Endothelial cell of umbilical vein (primary cell): Measurements from ENCODE around the gene SOX8. TPM values are rescaled to one million over a fixed set of nuclear protein-coding genes. Genes with fewer than 3 reads are reported as not detected.

ENCODE experiments used
- BruUV-seq: library from RNA; stranded (reverse); fragments of 400-500 nt; replicated peaks from 2 replicates; lab custom pipeline; 2021; lab: Mats Ljungman, UMichigan
- CTCF ChIA-PET: fragments of 300-600, 350-600 bp; sonication (Branson Sonifier 250); formaldehyde crosslinking; loops from one replicate; lab custom pipeline; 2021; ENCODE audit warnings: antibody characterized with exemption, inconsistent platforms; lab: Charles Lee
- POLR2A ChIA-PET: fragments of 300-600, 350-600 bp; sonication (Branson Sonifier 250); formaldehyde crosslinking; loops from one replicate; lab custom pipeline; 2021; ENCODE audit warnings: antibody characterized with exemption, inconsistent platforms; lab: Charles Lee
- DNase-seq: peaks from one replicate; pipeline ENCODE4 v3.0.0-alpha.2; 2011; ENCODE audit warnings: low read depth, low spot score
- FAIRE-seq: peaks from 2 replicates; lab custom pipeline; 2011; peaks lifted over from hg19 to GRCh38; lab: Jason Lieb, UNC
- H2AFZ ChIP-seq: 2 replicates; pipeline ENCODE4 v1.6.0; 2012; ENCODE audit warnings: low read depth, low read length, control low read depth, inconsistent platforms
- H3K27ac ChIP-seq: 2 replicates; pipeline ENCODE4 v1.5.1; 2011; ENCODE audit warnings: low read depth, mild to moderate bottlenecking, control low read depth, low read length, moderate library complexity; ENCODE audit not compliant: insufficient read depth
- H3K27me3 ChIP-seq, 2 experiments: 2 replicates each; pipeline versions ENCODE4 v1.6.0 to v1.6.1; 2011; ENCODE audit warnings: low read length in 2 of 2, mixed read lengths in 1 of 2; ENCODE audit not compliant: control insufficient read depth in 2 of 2, insufficient read depth in 2 of 2
- H3K36me3 ChIP-seq, 2 experiments: 2 replicates in 1 of 2; 3 replicates in 1 of 2; pipeline ENCODE4 v1.5.1; 2011; ENCODE audit warnings: low read length in 2 of 2, mild to moderate bottlenecking in 1 of 2, moderate library complexity in 1 of 2; ENCODE audit not compliant: control insufficient read depth in 2 of 2, insufficient read depth in 2 of 2; ENCODE audit errors: extremely low read depth in 1 of 2
- H3K4me1 ChIP-seq: 3 replicates; pipeline ENCODE4 v1.5.1; 2011; ENCODE audit warnings: mild to moderate bottlenecking, low read length; ENCODE audit not compliant: control insufficient read depth, insufficient read depth; ENCODE audit errors: extremely low read depth
- H3K4me2 ChIP-seq: 2 replicates; pipeline ENCODE4 v1.6.1; 2011; ENCODE audit warnings: low read length, control low read depth, mixed read lengths; ENCODE audit not compliant: insufficient read depth
- H3K4me3 ChIP-seq, 3 experiments: fragments of 200-600 bp in 1 of 3; sonication (generic), shearing (Covaris generic) in 1 of 3; replicated peaks in 1 of 3; 2 replicates each; pipeline ENCODE4 v1.5.1; 2011 to 2016; ENCODE audit warnings: control low read depth in 3 of 3, low read length in 3 of 3, mild to moderate bottlenecking in 2 of 3, inconsistent platforms in 1 of 3, low read depth in 1 of 3, moderate library complexity in 1 of 3; ENCODE audit not compliant: insufficient read depth in 1 of 3
- H3K79me2 ChIP-seq: 2 replicates; pipeline ENCODE4 v1.6.0; 2012; ENCODE audit warnings: low read length, inconsistent platforms; ENCODE audit not compliant: control insufficient read depth, insufficient read depth
- H3K9ac ChIP-seq: replicated peaks from 2 replicates; pipeline ENCODE3; 2011; ENCODE audit warnings: low read length, control low read depth; ENCODE audit not compliant: insufficient read depth; ENCODE audit errors: extremely low read depth
- H3K9me1 ChIP-seq: replicated peaks from 3 replicates; pipeline ENCODE4 v1.6.0; 2011; ENCODE audit warnings: mild to moderate bottlenecking, low read length; ENCODE audit not compliant: control insufficient read depth, insufficient read depth; ENCODE audit errors: extremely low read depth
- H3K9me3 ChIP-seq: replicated peaks from 2 replicates; pipeline ENCODE4 v1.5.1; 2012; ENCODE audit warnings: low read length, inconsistent platforms; ENCODE audit not compliant: control insufficient read depth, insufficient read depth
- H4K20me1 ChIP-seq: replicated peaks from 2 replicates; pipeline ENCODE3; 2011; ENCODE audit warnings: mild to moderate bottlenecking, low read length; ENCODE audit not compliant: control insufficient read depth, insufficient read depth; ENCODE audit errors: extremely low read depth
- GATA2 ChIP-seq: IDR thresholded peaks from 2 replicates; pipeline ENCODE4 v1.7.0; 2011; ENCODE audit warnings: low read depth, mild to moderate bottlenecking, moderate library complexity, mixed read lengths, low read length; ENCODE audit not compliant: insufficient read length, insufficient read depth
- MAX ChIP-seq: IDR thresholded peaks from 2 replicates; pipeline ENCODE4 v1.6.1; 2011; ENCODE audit not compliant: insufficient read depth, insufficient read length
- MYC ChIP-seq: IDR thresholded peaks from one replicate; pipeline ENCODE4 v1.6.1; 2011; ENCODE audit warnings: mild to moderate bottlenecking, low read depth, low read length
- POLR2A ChIP-seq: IDR thresholded peaks from 2 replicates; pipeline ENCODE4 v1.6.1; 2012; ENCODE audit warnings: low read depth, mild to moderate bottlenecking, control low read depth, low read length
- POLR2AphosphoS5 ChIP-seq: IDR thresholded peaks from 2 replicates; pipeline ENCODE4 v1.6.1; 2012; ENCODE audit warnings: low read depth, mild to moderate bottlenecking, control low read depth, low read length, moderate library complexity; ENCODE audit not compliant: insufficient read depth
- dilution Hi-C: fragments of 300-500 bp; cut with MboI; formaldehyde crosslinking; loops from one replicate; pipeline ENCODE4 v1.15.0; 2019; ENCODE audit warnings: low sequenced_read_pairs; ENCODE audit not compliant: extremely low pct_ligation_motif_present
- intact Hi-C: fragments of 100-400 bp; cut with micrococcal nuclease; formaldehyde crosslinking; loops from one replicate; pipeline ENCODE4 v1.10.0; 2022
- polyA plus RNA-seq, 4 experiments: library from polyadenylated mRNA; depleted of rRNA in 3 of 4; stranded (reverse) in 3 of 4; unstranded in 1 of 4; fragments of >200 nt; gene quantifications; 2 replicates each; pipeline versions ENCODE4 v1.2.1 to v1.2.3, GENCODE V29; 2011 to 2012; ENCODE audit warnings: missing spikeins in 1 of 4
- total RNA-seq: library from RNA; stranded (reverse); gene quantifications from 2 replicates; pipeline ENCODE4 v1.2.3, GENCODE V29; 2021

Gene SOX8
- total and polyA plus RNA-seq, 2 donors (not counting 3 experiments of a cell fraction or from before 2014, with no cell fraction given): 0.52 to 0.53 TPM

GRCh38 chr16:1010251-1010650, 28.7 kb downstream of the SOX8 start:
- no TSS peak for BruUV-seq

GRCh38 chr16:1010815-1011214, 29.2 kb downstream of the SOX8 start:
- Histone ChIP-seq H2AFZ (no peak overlapping the region), H3K79me2 (no peaks in the 10 kb centered on the region), H3K9ac (no peak overlapping the region), H3K4me3 (no peak overlapping the region), H3K4me2 (no peak overlapping the region), H3K27me3 (no peaks in the 10 kb centered on the region), H3K4me1 (no peaks in the 10 kb centered on the region), H3K27ac (no peak overlapping the region), H3K9me1 (no peaks in the 10 kb centered on the region), H4K20me1 (no peaks in the 10 kb centered on the region), H3K9me3 (no peaks in the 10 kb centered on the region), H3K36me3 (no peaks in the 10 kb centered on the region)
- FAIRE-seq (no peak), DNase-seq (no peak)
- POLR2A ChIA-PET: no interaction called here
- CTCF ChIA-PET: no interaction called here
- intact Hi-C loops (no loop called here), dilution Hi-C loops (no loop called here)
- TF ChIP-seq MAX (no peak), POLR2AphosphoS5 (no peak)
- BruUV-seq: no TSS peak

More at GRCh38 chr16:1010251-1010650, 28.7 kb downstream of the SOX8 start:
- ChIA-PET POLR2A (no interaction called here), CTCF (no interaction called here)
- intact Hi-C loops: no loop called here
- Histone ChIP-seq H4K20me1 (no peaks in the 10 kb centered on the region), H3K9me3 (no peaks in the 10 kb centered on the region), H3K4me1 (no peaks in the 10 kb centered on the region), H3K36me3 (no peaks in the 10 kb centered on the region), H3K9ac (no peak overlapping the region), H3K4me3 (no peak overlapping the region), H3K9me1 (no peaks in the 10 kb centered on the region), H3K27me3 (no peaks in the 10 kb centered on the region), H2AFZ (no peak overlapping the region), H3K79me2 (no peaks in the 10 kb centered on the region), H3K4me2 (no peak overlapping the region), H3K27ac (no peak overlapping the region)
- DNase-seq: no peak
- no peak for FAIRE-seq
- TF ChIP-seq GATA2: no peak
- no peak for TF ChIP-seq MYC
- TF ChIP-seq POLR2A: no peak
- dilution Hi-C loops: no loop called here
